Neural crest cell (in vitro differentiated cells): ENCODE results near the gene TROAP. TPM values are rescaled to one million over a fixed set of nuclear protein-coding genes. Genes with fewer than 3 reads are reported as not detected.

ENCODE experiments used
- DNase-seq: peaks from one replicate; pipeline ENCODE4 v3.0.0; 2021; ENCODE audit warnings: low read depth, mixed read lengths, low spot score
- H3K27ac Mint-ChIP-seq: one replicate; pipeline ENCODE4 v1.8.0; 2021; ENCODE audit warnings: mild to moderate bottlenecking, mixed read lengths; ENCODE audit not compliant: unreplicated experiment
- H3K27me3 Mint-ChIP-seq: 2 replicates; pipeline ENCODE4 v1.8.0; 2021; ENCODE audit warnings: low read depth, mild to moderate bottlenecking, mixed read lengths
- H3K36me3 Mint-ChIP-seq: 2 replicates; pipeline ENCODE4 v1.8.0; 2021; ENCODE audit warnings: low read depth, mild to moderate bottlenecking, mixed read lengths
- H3K4me1 Mint-ChIP-seq: 2 replicates; pipeline ENCODE4 v1.8.0; 2021; ENCODE audit warnings: mixed read lengths
- H3K4me3 Mint-ChIP-seq: one replicate; pipeline ENCODE4 v1.8.0; 2021; ENCODE audit warnings: mild to moderate bottlenecking, mixed read lengths
- H3K9me3 Mint-ChIP-seq: 2 replicates; pipeline ENCODE4 v1.8.0; 2021; ENCODE audit warnings: mixed read lengths
- total RNA-seq: library from RNA; stranded (reverse); gene quantifications from 2 replicates; pipeline ENCODE4 v1.2.1, GENCODE V29; 2021
- TF ChIP-seq, protein P1 (sequence below): fragments of 200-600 bp; sonication (generic); conservative IDR thresholded peaks from 2 replicates; pipeline ENCODE4 v1.5.0; 2021; ENCODE audit warnings: antibody characterized with exemption, mild to moderate bottlenecking

The TROAP gene
- total RNA-seq, 1 donor from 2014 or later = 91.2 TPM

DNA sequence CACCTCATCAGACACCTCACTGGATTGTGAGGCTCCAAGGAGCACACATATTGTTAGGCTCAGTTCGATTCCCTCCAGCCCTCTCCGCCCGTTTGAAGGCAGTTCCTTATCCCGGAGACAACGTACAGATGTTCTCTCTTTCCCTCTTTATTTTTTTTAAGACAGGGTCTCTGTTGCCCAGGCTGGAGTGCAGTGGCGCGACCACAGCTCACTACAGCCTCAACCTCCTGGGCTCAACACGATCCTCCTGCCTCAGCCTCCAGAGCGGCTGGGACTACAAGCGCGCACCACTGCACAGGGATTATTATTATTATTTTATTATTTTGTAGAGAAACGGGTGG lies 718 bp upstream of the TROAP start:
- Mint-ChIP-seq H3K4me1 (peaks cover 24% of the 10 kb centered on the region), H3K27ac (peak overlapping the region; percentile 67), H3K4me3 (peak overlapping the region; percentile 99), H3K9me3 (no peaks in the 10 kb centered on the region), H3K27me3 (peaks cover 14% of the 10 kb centered on the region), H3K36me3 (peaks cover 2% of the 10 kb centered on the region)
- TF ChIP-seq, protein P1, sequence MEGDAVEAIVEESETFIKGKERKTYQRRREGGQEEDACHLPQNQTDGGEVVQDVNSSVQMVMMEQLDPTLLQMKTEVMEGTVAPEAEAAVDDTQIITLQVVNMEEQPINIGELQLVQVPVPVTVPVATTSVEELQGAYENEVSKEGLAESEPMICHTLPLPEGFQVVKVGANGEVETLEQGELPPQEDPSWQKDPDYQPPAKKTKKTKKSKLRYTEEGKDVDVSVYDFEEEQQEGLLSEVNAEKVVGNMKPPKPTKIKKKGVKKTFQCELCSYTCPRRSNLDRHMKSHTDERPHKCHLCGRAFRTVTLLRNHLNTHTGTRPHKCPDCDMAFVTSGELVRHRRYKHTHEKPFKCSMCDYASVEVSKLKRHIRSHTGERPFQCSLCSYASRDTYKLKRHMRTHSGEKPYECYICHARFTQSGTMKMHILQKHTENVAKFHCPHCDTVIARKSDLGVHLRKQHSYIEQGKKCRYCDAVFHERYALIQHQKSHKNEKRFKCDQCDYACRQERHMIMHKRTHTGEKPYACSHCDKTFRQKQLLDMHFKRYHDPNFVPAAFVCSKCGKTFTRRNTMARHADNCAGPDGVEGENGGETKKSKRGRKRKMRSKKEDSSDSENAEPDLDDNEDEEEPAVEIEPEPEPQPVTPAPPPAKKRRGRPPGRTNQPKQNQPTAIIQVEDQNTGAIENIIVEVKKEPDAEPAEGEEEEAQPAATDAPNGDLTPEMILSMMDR = no peak
- DNase-seq = no peak

DNA sequence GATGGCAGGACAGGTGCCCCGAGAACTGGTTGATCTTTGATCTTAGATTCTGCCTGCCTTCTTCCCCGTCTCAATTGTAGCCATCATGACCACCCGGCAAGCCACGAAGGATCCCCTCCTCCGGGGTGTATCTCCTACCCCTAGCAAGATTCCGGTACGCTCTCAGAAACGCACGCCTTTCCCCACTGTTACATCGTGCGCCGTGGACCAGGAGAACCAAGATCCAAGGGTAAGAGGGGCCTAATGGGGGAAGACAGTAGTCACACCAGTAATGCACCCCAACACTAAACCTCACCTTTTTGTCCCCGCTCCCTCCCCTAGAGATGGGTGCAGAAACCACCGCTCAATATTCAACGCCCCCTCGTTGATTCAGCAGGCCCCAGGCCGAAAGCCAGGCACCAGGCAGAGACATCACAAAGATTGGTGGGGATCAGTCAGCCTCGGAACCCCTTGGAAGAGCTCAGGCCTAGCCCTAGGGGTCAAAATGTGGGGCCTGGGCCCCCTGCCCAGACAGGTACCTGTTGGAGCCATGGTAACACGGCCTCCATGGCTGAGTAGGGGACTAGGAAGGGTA lies 556 bp downstream of the TROAP start:
- Mint-ChIP-seq H3K4me3 (peak overlapping the region; percentile 99), H3K27me3 (peaks cover 14% of the 10 kb centered on the region), H3K27ac (peak overlapping the region; percentile 93), H3K36me3 (peaks cover 5% of the 10 kb centered on the region), H3K4me1 (peaks cover 24% of the 10 kb centered on the region), H3K9me3 (no peaks in the 10 kb centered on the region)
- no peak for DNase-seq
- TF ChIP-seq, protein P1 = no peak

DNA sequence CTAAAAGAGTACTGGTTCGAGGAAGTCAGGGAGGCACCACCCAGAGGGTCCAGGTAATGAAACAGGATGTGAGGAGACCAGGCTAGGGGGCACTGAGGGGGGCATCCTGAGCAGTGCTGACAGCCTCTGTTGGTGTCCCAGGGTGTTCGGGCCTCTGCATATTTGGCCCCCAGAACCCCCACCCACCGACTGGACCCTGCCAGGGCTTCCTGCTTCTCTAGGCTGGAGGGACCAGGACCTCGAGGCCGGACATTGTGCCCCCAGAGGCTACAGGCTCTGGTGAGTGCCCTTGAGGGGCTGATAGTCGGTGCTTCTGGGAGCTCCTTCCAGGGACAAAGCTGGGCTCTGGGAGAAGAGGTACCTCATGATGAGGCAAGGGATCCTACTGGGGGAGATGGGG lies 2.6 kb downstream of the TROAP start:
- H3K4me3 Mint-ChIP-seq = peak overlapping the region; percentile 54
- no peaks in the 10 kb centered on the region for H3K9me3 Mint-ChIP-seq
- peaks cover 24% of the 10 kb centered on the region for H3K4me1 Mint-ChIP-seq
- TF ChIP-seq, protein P1 = no peak
- H3K27me3 Mint-ChIP-seq = no peaks in the 10 kb centered on the region
- no peak overlapping the region for H3K27ac Mint-ChIP-seq
- peaks cover 5% of the 10 kb centered on the region for H3K36me3 Mint-ChIP-seq
- DNase-seq = no peak

DNA sequence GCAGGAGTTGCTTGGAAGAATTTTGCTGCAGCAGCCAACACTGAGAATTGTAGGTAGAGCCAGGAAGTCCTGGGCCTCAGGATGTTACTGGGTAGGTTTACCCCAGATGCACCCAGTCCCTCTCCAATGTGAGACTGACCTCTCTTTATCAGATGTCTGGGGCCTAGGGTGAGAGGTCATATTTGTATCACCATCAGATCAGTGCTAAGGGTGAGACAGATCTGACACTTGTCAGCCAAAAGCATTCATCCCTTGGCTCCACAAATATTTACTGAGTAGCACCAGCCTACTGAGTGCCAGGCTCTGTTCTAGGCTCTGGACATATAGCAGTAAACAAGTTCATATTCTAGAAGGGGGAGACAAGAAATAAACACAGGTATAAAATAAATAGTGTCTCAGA lies 4.3 kb downstream of the TROAP start:
- Mint-ChIP-seq H3K36me3 (peaks cover 5% of the 10 kb centered on the region), H3K4me3 (peak overlapping the region; percentile 38)

DNA sequence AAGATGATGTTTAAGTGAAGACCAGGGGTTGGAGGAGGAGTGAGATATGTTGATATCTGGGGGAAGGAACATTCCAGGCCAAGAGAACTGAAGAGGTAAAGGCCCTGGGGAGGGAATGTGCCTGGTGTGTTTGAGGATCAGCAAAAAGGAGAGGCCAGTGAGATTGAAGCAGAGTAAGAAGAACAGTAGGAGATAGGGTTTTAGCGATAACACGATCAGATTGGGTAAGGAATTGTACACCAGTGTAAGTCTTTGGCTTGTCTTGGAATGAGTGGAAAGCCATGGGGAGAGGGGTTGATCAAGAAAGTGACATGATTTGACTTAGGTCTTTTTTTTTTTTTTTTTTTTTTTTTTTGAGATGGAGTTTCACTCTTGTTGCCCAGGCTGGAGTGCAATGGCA lies 4.8 kb downstream of the TROAP start:
- Mint-ChIP-seq H3K9me3 (no peaks in the 10 kb centered on the region), H3K36me3 (peaks cover 5% of the 10 kb centered on the region)

More for the DNA sequence above, 4.3 kb downstream of the TROAP start:
- H3K27me3 Mint-ChIP-seq = peaks cover 5% of the 10 kb centered on the region
- DNase-seq = no peak
- no peaks in the 10 kb centered on the region for H3K9me3 Mint-ChIP-seq
- H3K27ac Mint-ChIP-seq = no peak overlapping the region
- TF ChIP-seq, protein P1 = no peak
- peaks cover 28% of the 10 kb centered on the region for H3K4me1 Mint-ChIP-seq

More for the DNA sequence above, 4.8 kb downstream of the TROAP start:
- Mint-ChIP-seq H3K27me3 (peaks cover 5% of the 10 kb centered on the region), H3K4me1 (peaks cover 26% of the 10 kb centered on the region), H3K4me3 (peak overlapping the region; percentile 17), H3K27ac (no peak overlapping the region)
- TF ChIP-seq, protein P1 = no peak
- no peak for DNase-seq
